Heart right ventricle (tissue), 16 donors: ENCODE data around the gene ARMH3. TPM values are rescaled to one million over a fixed set of nuclear protein-coding genes. Genes with fewer than 3 reads are reported as not detected.

Experiments
- ATAC-seq, 8 donors: fragments of 200-7000 bp; cut with Tn5 transposase; one replicate each; pipeline ENCODE4 v1.9.1; 2020; ENCODE audit warnings: mild to moderate bottlenecking in 8 of 8, moderate library complexity in 8 of 8, moderate number of reproducible peaks in 1 of 8
- DNase-seq, 2 donors: peaks; one replicate each; pipeline ENCODE4 v3.0.0-alpha.2; 2020
- H3K27ac ChIP-seq, 10 donors: fragments of 200-600 bp; sonication (generic) in 2 of 10; one replicate each; pipeline versions ENCODE4 v1.5.0 to v1.8.0; 2020 to 2022; ENCODE audit warnings: mild to moderate bottlenecking in 3 of 10
- H3K27me3 ChIP-seq, 7 donors: fragments of 200-600 bp; one replicate each; pipeline ENCODE4 v1.8.0; 2021 to 2022; ENCODE audit warnings: mild to moderate bottlenecking in 2 of 7
- H3K36me3 ChIP-seq, 9 donors: fragments of 200-600 bp; sonication (generic) in 1 of 9; one replicate each; pipeline versions ENCODE4 v1.5.0 to v1.8.0; 2020 to 2022; ENCODE audit warnings: mild to moderate bottlenecking in 2 of 9
- H3K4me1 ChIP-seq, 9 donors: fragments of 200-600 bp; sonication (generic) in 1 of 9; one replicate each; pipeline versions ENCODE4 v1.5.0 to v1.8.0; 2020 to 2022; ENCODE audit warnings: mild to moderate bottlenecking in 4 of 9
- H3K4me3 ChIP-seq, 10 donors: fragments of 200-600 bp; sonication (generic) in 2 of 10; one replicate each; pipeline versions ENCODE4 v1.5.0 to v1.8.0; 2020 to 2022; ENCODE audit warnings: mild to moderate bottlenecking in 7 of 10, moderate library complexity in 2 of 10
- H3K9me3 ChIP-seq, 11 donors: fragments of 200-600 bp in 10 of 11; sonication (generic) in 2 of 11; one replicate each; pipeline versions ENCODE4 v1.5.0 to v1.8.0; 2013 to 2022; ENCODE audit warnings: mild to moderate bottlenecking in 2 of 11, control low read depth in 1 of 11, moderate library complexity in 1 of 11
- WGBS, 2 donors: extraction: QIAGEN DNeasy Blood & Tissue Kit; methylation state at CpG; one replicate each; pipeline ENCODE4 v1.1.7; 2013; ENCODE audit warnings: inconsistent platforms in 1 of 2; 5-methylcytosine and 5-hydroxymethylcytosine counted together
- intact Hi-C, 10 donors: fragments of 100-400 bp; cut with DNase I; formaldehyde crosslinking; loops; one replicate each; pipeline versions ENCODE4 v1.11.1 to v1.14.2; 2022
- polyA plus RNA-seq, 2 donors: library from polyadenylated mRNA; stranded (reverse); fragments of 200-250 nt; gene quantifications; one replicate each; pipeline ENCODE4 v1.2.3, GENCODE V29; 2013
- total RNA-seq, 10 donors: library from RNA; stranded (reverse); fragmentation: NEBNext Ultra II Directional in 3 of 10; extraction: Animal tissue kit (Norgen Biotek cat#: 25700) in 3 of 10; gene quantifications; one replicate each; pipeline versions ENCODE4 v1.2.1 to v1.2.4, GENCODE V29; 2021 to 2023
- TF ChIP-seq, protein P1 (sequence below), 9 donors: fragments of 200-600 bp; sonication (generic) in 2 of 9; IDR thresholded peaks; one replicate each; pipeline versions ENCODE4 v1.5.0 to v1.8.0; 2021 to 2022; ENCODE audit warnings: antibody characterized with exemption in 9 of 9, mild to moderate bottlenecking in 5 of 9, moderate library complexity in 1 of 9
- donor health status: Arrhythmogenic right ventricular cardiomyopathy.
- donor health status: ischemic (EF 13 %, LVEDD 7.1; RV severe dilation, severe dysfunction).
- donor health status: healthy with polysubstance abuse.
- donor health status: DM: no; HTN: yes; CAD: no.
- donor health status: DM: no; HTN: no; CAD: no.
- donor health status: ischemic (EF 25% LVEDD 6.9; RV normal size, moderate dysfunction).
- donor health status: ischemic (EF 25% LVEDD 5.7; RV mildly dilated, moderate dysfunction).
- donor health status: healthy.
- donor health status: DM: yes; HTN: yes; CAD: no.
- donor health status: Ischemic cardiomyopathy.
- donor health status: ischemic (EF 35%, LVEDD 5.7; RV mildly dilated, moderate dysfunction).
- donor health status: nonischemic (EF 11% LVEDD 7.7; RV severe dilation, severe dysfunction).
- donor health status: DM: yes; HTN: yes; CAD: no.
- donor health status: PGD.
- donor health status: ischemic (EF 29% LVEDD 5.4; RV normal size, mild dysfunction).
- donor health status: nonischemic (EF 23%, LVEDD 6.1; RV moderate dilation, normal function).

Gene ARMH3
- total and polyA plus RNA-seq, 12 donors: 24.1 to 96.8 (median 54.1) TPM

DNA sequence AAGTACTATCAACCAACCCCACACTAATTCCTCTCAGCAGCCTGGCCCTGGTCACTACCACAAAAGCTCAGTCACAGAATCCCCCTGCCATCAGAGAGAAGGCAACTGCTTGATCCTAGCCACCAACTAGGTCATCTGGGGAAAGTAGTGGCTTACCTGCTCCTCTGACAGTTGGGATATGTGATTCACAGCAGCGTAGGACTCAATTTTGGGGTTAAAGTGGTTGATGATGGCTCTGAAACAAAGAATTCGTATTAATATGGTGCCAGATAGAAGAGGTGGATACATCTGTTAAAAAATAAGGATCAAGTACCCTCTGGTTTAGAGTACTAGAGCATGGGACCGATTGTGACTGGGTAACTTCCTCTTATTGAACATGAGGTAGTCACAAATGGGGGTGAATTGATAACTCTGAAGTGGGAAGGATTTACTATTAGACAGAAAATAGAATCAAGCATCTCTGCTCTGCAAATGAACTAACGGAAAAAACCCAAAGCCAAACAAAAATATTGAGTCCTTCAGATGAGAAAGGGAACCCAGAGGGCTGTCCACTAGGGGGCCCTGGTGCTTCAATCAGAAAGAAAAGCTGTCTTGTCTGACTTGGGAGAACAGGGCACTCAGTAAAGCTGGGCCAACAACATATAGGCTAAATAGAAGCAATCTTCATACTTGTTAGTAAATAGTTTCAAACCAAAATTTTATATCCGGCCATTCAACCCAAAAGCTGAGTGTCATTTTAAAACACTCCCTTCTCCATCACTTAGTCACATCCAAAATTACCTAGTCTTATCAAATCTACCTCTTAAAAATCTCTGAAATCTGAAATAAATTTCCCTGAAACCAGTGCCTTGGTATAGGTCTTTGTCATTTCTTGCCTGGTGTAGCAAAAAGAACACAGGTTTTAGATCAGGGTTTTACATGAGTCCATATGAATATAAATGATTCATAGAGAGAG lies 166.4 kb downstream of the ARMH3 start:
- DNase-seq (peak; percentile 62 to 79), ATAC-seq (peak in 3 of 8 donors; percentile 52 to 60 (median 59))
- 60 to 64% methylated on average over 5 of the region's 5 CpGs for WGBS, 2 donors
- H3K27me3 ChIP-seq: no peaks in the 10 kb centered on the region
- no peak overlapping the region for H3K4me3 ChIP-seq
- H3K27ac ChIP-seq: peak overlapping the region in 3 of 10 donors; percentile 43 to 59 (median 56)
- H3K36me3 ChIP-seq: peaks cover 0 to 28% (median 0%) of the 10 kb centered on the region in 9 donors
- H3K9me3 ChIP-seq: no peaks in the 10 kb centered on the region
- TF ChIP-seq, protein P1, sequence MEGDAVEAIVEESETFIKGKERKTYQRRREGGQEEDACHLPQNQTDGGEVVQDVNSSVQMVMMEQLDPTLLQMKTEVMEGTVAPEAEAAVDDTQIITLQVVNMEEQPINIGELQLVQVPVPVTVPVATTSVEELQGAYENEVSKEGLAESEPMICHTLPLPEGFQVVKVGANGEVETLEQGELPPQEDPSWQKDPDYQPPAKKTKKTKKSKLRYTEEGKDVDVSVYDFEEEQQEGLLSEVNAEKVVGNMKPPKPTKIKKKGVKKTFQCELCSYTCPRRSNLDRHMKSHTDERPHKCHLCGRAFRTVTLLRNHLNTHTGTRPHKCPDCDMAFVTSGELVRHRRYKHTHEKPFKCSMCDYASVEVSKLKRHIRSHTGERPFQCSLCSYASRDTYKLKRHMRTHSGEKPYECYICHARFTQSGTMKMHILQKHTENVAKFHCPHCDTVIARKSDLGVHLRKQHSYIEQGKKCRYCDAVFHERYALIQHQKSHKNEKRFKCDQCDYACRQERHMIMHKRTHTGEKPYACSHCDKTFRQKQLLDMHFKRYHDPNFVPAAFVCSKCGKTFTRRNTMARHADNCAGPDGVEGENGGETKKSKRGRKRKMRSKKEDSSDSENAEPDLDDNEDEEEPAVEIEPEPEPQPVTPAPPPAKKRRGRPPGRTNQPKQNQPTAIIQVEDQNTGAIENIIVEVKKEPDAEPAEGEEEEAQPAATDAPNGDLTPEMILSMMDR (IDR thresholded peaks at IDR 0.05): peak; percentile 46 to 83 (median 78)
- intact Hi-C loops: loop anchor here in 9 of 10 donors (1.0 to 10.0 kb wide), 10 partner anchors 47 to 185 kb away; partner anchors contain the start of gene KCNIP2 (in 6 of the 9)
- peaks cover 0 to 63% (median 21%) of the 10 kb centered on the region in 9 donors for H3K4me1 ChIP-seq

DNA sequence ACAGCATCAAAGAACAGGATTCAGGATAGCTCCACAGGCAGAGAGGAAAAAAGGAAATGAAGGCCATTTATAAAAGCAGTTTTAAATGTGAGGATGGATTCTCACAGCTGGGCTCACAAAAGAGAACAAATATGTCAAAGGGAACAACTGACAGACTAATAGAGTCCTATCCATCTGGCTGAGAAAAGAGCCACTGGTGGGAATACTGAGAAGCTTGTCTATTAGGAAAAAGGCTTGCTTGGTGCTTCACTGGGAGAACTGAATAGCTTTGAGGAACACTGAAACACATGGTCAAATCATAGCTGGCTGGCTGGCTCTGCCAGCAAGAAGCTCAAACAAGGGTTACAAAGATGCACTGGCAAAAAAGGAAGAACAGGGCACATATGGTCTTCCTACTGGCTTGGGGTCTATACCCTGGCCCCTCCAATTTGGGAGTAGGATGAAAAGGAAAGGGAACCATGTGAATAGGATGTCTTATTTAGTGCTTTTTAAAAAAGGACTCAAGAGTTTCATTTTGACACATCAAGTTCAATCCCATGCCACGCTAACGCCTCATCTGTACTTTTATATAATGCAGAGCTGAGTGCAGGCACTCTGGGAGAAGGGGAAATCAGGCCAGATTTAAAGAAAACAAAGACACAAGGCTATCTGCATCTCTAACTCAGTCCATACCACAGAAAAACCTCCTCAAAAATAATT lies 167.6 kb downstream of the ARMH3 start:
- TF ChIP-seq, protein P1 (IDR thresholded peaks at IDR 0.05): no peak
- intact Hi-C loops: loop anchor here in 9 of 10 donors (2.0 to 10.0 kb wide), 7 partner anchors 46 to 186 kb away; partner anchors contain the start of gene KCNIP2 (in 6 of the 9)
- Histone ChIP-seq H3K36me3 (peaks cover 0 to 29% (median 0%) of the 10 kb centered on the region in 9 donors), H3K4me3 (no peak overlapping the region), H3K27ac (peak overlapping the region in 6 of 10 donors; percentile 1 to 59 (median 30)), H3K27me3 (no peaks in the 10 kb centered on the region), H3K4me1 (peaks cover 0 to 57% (median 15%) of the 10 kb centered on the region in 9 donors), H3K9me3 (no peaks in the 10 kb centered on the region)
- DNase-seq (no peak), ATAC-seq (no peak)
- WGBS, 2 donors: 64 to 67% methylated on average over 2 of the region's 2 CpGs

DNA sequence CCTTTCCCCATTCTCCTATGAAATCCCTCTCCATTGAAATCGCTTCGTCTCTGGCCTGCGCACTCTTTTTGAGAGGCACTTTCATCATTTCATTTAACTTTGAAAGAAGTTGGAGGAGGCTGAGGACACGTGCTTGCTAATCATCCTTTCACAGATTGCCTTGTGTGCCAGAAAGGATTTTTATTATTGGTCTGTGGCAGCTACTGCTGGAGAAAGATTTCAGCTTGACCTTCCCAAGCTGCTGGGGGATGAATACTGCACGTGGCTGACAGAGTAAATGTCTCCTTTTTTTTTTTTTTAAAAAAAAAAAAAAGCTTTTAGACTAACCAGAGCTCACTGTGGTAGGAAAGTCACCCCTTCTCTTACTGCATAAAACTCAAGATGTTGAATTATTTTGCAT lies 168.2 kb downstream of the ARMH3 start:
- Histone ChIP-seq H3K27me3 (no peaks in the 10 kb centered on the region), H3K36me3 (peaks cover 0 to 34% (median 0%) of the 10 kb centered on the region in 9 donors), H3K27ac (peak overlapping the region in 7 of 10 donors; percentile 8 to 69 (median 43)), H3K4me3 (no peak overlapping the region), H3K9me3 (no peaks in the 10 kb centered on the region), H3K4me1 (peaks cover 0 to 51% (median 14%) of the 10 kb centered on the region in 9 donors)
- intact Hi-C loops: loop anchor here in 9 of 10 donors (2.0 to 10.0 kb wide), 8 partner anchors 29 to 187 kb away; partner anchors contain the start of gene KCNIP2 (in 6 of the 9)
- WGBS, 2 donors: 51 to 63% methylated on average over 5 of the region's 5 CpGs
- DNase-seq (no peak), ATAC-seq (peak in 6 of 8 donors; percentile 30 to 77 (median 48))
- TF ChIP-seq, protein P1 (IDR thresholded peaks at IDR 0.05): no peak
